RPMI8226 (cell line): ENCODE results near the gene TMEM52B.
"Not testable (repeated sequence)": the region's sequence is repeated elsewhere in the genome, so short reads cannot be mapped to it uniquely, and the experiment has no call there.

ENCODE experiments used
- DNase-seq: peaks from one replicate; pipeline ENCODE4 v3.0.0-alpha.2; 2015

Gene TMEM52B

GRCh38 chr12:10171973-10172728 is 6.7 kb upstream of the TMEM52B start, which contains the start of gene OLR1:
TSS of gene OLR1 (minus strand) at chr12:10172132. CDS start at chr12:10172077, 55 bp downstream.
- DNase-seq = no peak

GRCh38 chr12:10174986-10175614 is 3.7 kb upstream of the TMEM52B start:
- no peak for DNase-seq

DNA sequence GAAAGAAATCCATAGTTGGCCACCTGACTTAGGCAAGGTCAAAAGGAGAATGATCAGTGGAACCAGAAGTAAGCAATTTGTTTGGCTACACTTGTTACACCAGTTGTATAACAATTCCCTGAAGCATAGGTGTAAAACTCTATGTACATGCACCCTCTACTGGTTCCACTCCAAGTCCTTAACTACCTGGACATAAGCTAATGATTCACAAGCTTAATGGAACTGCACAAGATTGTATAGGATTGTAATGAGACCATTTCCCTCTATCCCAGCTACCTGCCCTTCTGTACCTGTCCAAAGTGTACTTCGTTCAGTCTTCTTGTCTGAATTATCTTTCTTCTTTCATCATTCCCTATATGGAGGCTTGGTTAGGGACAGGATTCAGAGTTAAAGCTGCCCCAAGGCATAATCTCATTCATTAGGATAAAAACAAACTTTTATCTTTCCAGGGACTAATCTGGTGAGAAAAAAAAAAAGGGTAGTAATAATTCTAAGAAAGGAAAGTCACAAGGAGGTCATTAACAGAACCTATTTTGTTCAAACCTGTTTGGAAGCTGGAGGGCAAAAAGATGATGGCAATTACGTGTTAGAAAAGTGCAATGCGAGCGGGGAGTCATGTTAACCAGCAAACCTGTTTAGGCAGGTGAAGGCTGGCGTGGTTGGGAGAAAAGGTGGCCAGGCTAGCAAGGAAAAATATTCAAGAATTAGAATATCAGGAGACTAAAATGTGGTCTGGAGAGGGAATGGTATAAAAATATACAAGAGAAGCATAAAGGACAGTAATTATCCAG is 2.8 kb upstream of the TMEM52B start:
- DNase-seq = no peak

- DNase-seq = no peak
These were observed 947 bp downstream of the TMEM52B start for GRCh38 chr12:10179776-10180181.

- DNase-seq = no peak
These were observed 3.7 kb downstream of the TMEM52B start for GRCh38 chr12:10182354-10183049.

DNA sequence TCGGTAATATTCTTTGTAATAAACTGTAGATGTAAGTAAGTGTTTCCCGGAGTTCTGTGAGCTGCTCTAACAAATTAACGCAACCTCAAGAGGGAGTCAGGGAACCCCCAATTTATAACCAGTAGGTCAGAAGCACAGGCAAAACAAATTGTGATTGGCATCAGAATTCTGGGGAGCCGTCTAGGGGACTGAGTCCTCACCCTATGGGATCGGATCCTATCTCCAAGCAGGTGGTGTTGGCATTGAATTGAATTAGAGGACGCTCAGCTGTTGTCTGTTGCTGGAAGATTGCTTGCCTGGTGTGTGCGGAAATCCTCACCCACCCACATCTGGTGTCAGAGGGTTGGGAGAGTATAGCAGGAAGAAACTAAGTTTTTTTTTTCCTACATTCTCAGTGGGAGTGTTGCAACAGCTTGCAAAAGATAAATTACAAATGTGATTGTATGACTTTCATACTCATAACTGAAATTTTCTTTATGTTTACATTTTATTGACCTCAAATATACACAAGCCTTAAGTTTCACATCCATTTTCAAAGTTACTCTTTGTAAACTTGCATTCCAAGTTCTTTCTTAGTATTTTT is 5.5 kb downstream of the TMEM52B start:
- DNase-seq = no peak

GRCh38 chr12:10186299-10186698 is 7.5 kb downstream of the TMEM52B start:
- DNase-seq = no peak

DNA sequence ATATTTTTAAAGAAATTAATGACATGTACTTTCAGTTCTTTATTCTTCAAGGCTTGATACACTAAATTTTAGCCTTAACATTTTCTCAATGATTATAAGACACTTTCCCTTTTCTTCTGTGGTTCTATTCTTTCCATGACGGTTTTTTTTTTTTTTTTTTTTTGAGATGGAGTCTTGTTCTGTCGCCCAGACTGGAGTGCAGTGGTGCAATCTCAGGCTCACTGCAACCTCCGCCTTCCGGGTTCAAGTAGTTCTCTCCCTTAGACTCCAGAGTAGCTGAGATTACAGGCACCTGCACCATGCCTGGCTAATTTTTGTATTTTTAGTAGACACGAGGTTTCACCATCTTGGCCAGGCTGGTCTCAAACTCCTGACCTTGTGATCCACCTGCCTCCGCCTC is 8.1 kb downstream of the TMEM52B start:
- not testable (repeated sequence) for DNase-seq

GRCh38 chr12:10189653-10190052 is 10.8 kb downstream of the TMEM52B start:
- DNase-seq = no peak

GRCh38 chr12:10190558-10191388 is 11.9 kb downstream of the TMEM52B start:
- peak; percentile 63 for DNase-seq

DNA sequence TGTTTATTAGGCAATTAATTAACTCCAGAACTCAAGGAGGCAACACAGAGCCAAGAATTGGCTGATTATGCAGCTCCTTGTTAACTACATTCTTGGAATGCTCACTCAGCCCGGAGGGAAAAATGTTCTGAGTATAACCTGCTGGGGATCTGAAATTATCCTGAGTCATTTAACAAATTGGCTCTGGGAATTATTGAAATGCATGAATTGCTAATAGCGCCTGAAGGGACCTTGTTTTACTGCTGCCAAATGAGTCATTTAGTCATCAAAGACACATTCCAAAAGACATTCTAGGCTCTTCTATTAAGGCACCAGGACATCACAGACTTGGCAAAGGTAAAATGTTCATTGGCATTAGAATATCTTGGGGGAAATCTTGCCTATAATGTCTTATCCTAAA is 13.0 kb downstream of the TMEM52B start:
- DNase-seq = no peak

GRCh38 chr12:10194160-10194670 is 15.4 kb downstream of the TMEM52B start:
- DNase-seq = no peak

DNA sequence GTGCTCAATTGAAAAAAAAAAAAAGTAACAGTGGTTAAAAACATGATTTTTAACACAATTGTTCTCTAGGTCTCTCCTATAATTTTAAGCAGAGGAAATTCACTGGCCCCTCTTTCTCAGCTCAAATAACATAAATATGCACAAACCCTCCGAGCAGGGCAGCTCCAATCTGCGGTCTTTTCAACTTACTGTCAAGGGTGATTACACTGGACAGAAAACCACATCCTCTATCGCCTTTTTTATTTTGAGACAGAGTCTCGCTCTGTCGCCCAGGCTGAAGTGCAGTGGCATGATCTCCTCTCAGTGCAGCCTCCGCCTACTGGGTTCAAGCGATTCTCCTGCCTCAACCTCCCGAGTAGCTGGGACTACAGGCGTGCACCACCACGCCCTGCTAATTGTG is 17.4 kb downstream of the TMEM52B start:
- no peak for DNase-seq

- DNase-seq = no peak
These were observed 19.0 kb downstream of the TMEM52B start for GRCh38 chr12:10197879-10198278.

DNA sequence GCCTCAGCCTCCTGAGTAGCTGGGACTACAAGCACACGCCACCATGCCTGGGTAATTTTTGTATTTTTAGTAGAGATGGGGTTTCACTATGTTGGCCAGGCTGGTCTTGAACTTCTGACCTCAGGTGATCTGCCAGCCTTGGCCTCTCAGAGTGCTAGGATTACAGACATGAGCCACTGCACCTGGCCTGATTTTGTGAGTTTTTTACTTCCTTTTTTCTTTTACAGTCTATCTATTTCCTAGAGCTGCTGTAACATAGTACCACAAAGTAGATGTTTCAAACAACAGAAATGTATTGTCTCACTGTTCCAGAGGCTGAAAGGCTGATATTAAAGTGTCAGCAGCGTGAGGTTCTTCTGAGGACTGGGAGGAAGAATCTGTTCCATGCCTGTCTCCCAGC is 25.7 kb downstream of the TMEM52B start:
- not testable (repeated sequence) for DNase-seq

DNA sequence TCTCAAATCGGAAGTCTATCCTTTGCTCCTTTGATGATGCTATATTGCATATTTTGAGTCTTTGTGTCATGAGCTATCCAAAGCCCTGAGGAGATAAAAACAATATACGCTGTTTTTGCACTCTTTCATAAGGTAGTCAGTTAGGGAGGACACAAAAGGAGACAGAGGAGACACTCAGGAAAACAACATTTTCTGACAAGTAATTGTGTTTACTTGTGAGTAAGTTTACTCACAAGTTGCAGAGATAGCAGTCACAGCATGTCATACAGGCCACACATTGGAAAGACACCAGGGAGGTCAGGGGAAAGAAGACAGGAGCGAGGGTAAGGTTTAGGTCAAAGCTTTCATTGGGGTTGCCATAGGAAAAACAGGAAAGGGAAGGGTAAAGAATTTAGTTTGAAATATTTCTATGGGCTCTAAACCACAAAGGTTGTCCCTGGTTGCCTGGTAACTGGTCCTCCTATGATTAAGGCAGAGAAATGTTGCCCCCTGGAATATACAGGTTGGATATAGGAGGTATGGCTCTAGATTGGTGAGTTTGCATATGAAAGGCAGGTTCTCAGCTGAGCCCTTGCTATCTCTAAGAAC is 26.5 kb downstream of the TMEM52B start:
- no peak for DNase-seq

DNA sequence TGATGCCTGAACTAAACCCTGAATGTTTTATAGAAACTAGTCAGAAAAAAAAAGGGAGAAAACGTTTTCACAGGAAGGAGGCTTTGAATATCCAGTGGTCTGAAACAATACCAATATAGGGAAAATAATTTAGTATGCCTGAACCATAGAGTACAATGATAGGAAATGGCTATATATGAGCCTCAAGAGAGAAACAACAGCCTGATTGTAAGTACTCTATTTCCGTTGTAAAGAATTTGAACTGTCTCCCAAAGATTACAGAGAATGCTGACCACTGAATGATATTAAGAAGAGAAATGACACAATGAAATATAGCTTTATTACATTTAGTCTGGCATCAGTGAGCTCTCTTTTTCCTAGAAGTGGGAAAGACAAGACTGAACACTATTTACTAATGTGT is 28.3 kb downstream of the TMEM52B start:
- no peak for DNase-seq

- no peak for DNase-seq
These were observed 31.4 kb downstream of the TMEM52B start for GRCh38 chr12:10210225-10210624.

DNA sequence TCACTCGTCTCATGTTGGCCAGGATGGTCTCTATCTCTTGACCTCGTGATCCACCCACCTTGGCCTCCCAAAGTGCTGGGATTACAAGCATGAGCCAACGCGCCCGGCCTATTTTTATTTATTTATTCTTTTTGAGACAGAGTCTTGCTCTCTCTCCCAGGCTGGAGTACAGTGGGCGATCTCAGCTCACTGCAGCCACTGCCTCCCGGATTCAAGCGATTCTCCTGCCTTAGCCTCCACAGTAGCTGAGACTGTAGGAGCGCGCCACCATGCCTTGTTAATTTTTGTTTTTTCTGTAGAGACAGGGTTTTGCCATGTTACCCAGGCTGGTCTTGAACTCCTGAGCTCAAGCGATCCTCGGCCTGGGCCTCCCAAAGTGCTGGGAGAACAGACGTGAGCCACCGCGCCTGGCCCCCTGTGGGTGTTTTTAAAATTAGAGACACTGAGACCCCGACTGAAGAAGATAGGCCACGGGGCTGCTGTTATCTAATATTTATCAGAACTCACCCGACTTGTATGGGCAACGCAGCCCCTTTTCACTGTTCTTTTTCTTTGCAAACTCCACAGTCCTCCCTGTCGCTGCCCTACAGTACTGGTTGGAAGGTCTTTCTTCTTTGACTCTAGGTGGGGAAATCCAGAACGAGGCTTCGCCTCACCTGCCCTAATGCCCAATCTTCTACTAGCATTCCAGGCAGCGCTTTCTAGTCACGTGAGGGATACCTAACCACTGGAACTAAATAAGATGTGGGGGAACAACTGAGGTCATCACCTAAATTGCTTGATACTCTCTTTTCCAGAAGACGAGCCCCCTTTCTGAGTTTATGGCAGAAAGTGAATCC is 32.5 kb downstream of the TMEM52B start:
- DNase-seq = no peak
